ENCODE data around the gene BEAN1. TPM values are rescaled to one million over a fixed set of nuclear protein-coding genes. Genes with fewer than 3 reads are reported as not detected.

BEAN1 gene
- total RNA-seq, 4 donors from 2014 or later = 0.72 to 4.8 (median 2.5) TPM

DNA sequence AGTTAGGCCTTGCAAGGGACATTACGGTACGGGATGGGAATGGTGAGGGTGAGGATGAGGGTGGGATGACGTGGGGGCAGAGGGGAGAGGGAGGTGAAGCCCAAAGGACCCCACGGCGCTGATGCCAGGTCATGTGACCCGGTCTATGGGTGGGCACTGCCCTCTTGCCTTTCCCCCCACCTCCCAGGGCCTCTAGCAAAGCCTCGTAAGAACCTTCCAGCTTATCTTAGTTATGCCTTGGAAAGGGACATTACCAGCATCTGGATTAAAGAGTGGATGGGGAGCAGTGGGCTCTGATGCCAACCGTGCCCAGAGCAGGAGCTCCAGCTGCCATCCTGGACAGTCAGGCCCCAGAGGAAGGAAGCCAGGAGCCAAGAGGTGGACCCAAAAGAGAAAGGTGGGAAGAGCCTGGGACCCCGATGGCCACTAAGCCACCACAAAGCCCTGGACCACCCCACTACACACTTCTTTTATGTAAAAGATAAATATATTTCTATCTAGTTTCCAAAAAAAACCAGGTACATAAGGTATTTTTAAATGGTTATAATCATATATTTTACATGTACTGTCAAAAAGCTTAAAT is 81.9 kb downstream of the BEAN1 start:
- H3K4me1 ChIP-seq = peaks cover 64% of the 10 kb centered on the region

DNA sequence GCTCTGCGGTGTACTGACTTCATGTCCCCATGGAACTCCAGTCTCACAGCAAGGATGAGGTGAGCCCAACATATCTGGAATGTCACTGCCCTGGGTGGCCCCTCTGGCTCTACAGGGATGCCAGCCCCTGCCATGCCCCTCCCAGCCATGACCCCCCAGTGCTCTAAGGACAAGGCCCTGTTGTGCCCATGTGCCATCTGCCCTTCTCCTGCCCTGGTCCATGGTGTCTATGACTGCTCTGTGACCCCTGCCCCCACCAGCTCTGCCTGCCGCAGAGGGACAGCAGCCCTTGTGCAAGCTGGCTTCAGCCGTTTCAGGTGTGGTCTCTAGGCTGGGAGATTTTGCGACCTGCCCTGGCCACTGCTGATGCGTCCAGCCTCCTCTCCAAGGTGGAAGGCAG is 82.5 kb downstream of the BEAN1 start:
- H3K4me1 ChIP-seq = peaks cover 64% of the 10 kb centered on the region
- WGBS = 93% methylated on average over 5 of the region's 5 CpGs
- H3K4me3 ChIP-seq = no peak overlapping the region
- TF ChIP-seq, protein P1, sequence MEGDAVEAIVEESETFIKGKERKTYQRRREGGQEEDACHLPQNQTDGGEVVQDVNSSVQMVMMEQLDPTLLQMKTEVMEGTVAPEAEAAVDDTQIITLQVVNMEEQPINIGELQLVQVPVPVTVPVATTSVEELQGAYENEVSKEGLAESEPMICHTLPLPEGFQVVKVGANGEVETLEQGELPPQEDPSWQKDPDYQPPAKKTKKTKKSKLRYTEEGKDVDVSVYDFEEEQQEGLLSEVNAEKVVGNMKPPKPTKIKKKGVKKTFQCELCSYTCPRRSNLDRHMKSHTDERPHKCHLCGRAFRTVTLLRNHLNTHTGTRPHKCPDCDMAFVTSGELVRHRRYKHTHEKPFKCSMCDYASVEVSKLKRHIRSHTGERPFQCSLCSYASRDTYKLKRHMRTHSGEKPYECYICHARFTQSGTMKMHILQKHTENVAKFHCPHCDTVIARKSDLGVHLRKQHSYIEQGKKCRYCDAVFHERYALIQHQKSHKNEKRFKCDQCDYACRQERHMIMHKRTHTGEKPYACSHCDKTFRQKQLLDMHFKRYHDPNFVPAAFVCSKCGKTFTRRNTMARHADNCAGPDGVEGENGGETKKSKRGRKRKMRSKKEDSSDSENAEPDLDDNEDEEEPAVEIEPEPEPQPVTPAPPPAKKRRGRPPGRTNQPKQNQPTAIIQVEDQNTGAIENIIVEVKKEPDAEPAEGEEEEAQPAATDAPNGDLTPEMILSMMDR (IDR thresholded peaks at IDR 0.05) = no peak
- TF ChIP-seq POLR2A (IDR thresholded peaks at IDR 0.05) (no peak), POLR2AphosphoS5 (IDR thresholded peaks at IDR 0.05) (no peak), EP300 (IDR thresholded peaks at IDR 0.05) (no peak)
- peak; percentile 61 to 74 for DNase-seq (ENCODE audit: low spot score in 2 of 2)
- H3K27me3 ChIP-seq = no peaks in the 10 kb centered on the region
- H3K27ac ChIP-seq = no peak overlapping the region
- peaks cover 7% of the 10 kb centered on the region for H3K36me3 ChIP-seq
- no peaks in the 10 kb centered on the region for H3K9me3 ChIP-seq

More for the DNA sequence above, 81.9 kb downstream of the BEAN1 start:
- H3K9me3 ChIP-seq = no peaks in the 10 kb centered on the region
- 71% methylated on average over 9 of the region's 9 CpGs for WGBS
- H3K4me3 ChIP-seq = no peak overlapping the region
- H3K36me3 ChIP-seq = peaks cover 7% of the 10 kb centered on the region
- H3K27ac ChIP-seq = peak overlapping the region; percentile 45
- TF ChIP-seq, protein P1 (IDR thresholded peaks at IDR 0.05) = no peak
- TF ChIP-seq EP300 (IDR thresholded peaks at IDR 0.05) (no peak), POLR2AphosphoS5 (IDR thresholded peaks at IDR 0.05) (no peak), POLR2A (IDR thresholded peaks at IDR 0.05) (no peak)
- H3K27me3 ChIP-seq = no peaks in the 10 kb centered on the region
- peak; percentile 18 to 61 for DNase-seq (ENCODE audit: low spot score in 2 of 2)

DNA sequence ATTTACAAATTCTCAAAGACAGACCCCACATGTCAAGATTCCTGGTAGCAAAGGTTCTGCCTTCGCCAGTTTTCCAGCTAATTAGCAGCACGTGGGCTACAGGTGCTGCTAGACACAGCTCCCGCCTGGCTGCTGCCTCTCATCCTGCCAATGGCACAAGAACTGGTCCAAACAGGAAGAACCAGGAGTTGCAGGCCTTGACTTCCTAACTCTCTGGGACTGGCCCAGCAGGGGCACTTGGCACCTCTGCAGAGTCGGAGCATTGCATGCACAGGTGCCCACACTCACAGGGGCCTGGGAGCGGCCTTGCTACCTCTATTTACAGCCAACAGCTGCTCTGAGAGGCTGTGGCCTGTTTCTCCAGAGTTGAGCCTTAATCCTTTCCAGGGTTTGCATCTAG is 83.2 kb downstream of the BEAN1 start:
- WGBS = 70% methylated on average over 5 of the region's 5 CpGs
- Histone ChIP-seq H3K27me3 (no peaks in the 10 kb centered on the region), H3K4me3 (no peak overlapping the region), H3K27ac (peak overlapping the region; percentile 66), H3K9me3 (no peaks in the 10 kb centered on the region), H3K36me3 (peaks cover 7% of the 10 kb centered on the region), H3K4me1 (peaks cover 67% of the 10 kb centered on the region)
- no peak for DNase-seq (ENCODE audit: low spot score in 2 of 2)
- TF ChIP-seq POLR2A (IDR thresholded peaks at IDR 0.05) (no peak), POLR2AphosphoS5 (IDR thresholded peaks at IDR 0.05) (no peak), EP300 (IDR thresholded peaks at IDR 0.05) (no peak)
- TF ChIP-seq, protein P1 (IDR thresholded peaks at IDR 0.05) = no peak

DNA sequence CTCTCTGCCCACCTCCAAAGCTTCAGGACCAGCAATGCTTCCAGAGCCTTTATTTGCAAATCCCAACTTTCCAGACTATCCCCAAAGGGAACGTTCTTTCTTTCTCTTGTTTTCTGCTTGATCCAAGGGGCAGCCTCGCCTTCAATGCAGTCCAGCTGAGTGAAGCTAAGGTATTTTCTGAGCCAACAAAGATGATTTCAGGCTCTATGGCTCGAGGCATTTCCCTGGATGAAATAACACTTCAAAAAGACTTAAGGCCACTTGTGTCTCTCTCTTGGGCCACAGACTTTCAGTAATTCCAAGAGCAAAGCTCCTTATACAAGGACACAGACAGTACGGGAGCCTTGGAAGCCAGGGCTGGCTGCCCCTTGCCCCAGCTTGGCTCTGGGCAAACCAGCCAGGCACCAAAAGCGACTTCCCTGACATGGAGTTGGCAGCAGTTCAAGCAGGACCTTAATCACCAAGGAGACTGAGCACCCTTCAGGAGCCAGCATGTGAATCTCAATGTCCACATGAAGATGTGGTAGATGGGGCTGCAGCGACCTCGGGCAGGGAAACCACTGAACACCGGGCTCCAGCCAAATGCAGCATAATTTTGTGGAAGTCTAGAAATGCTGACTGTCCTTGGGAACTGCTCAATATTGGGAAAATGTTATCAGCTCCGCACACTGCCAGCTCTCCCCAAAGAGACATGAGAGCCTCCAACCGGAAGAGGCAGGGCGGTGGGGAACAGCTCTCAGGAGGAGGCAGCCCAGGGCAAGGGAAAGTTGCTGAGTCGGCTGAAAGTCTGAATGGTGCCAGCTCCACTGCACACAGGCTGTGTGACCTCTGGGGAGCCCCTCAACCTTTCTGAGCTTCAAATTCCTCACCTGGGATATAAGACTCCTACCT is 83.9 kb downstream of the BEAN1 start:
- WGBS = 45% methylated on average over 12 of the region's 12 CpGs
- Histone ChIP-seq H3K4me1 (peaks cover 73% of the 10 kb centered on the region), H3K27me3 (no peaks in the 10 kb centered on the region), H3K36me3 (peaks cover 7% of the 10 kb centered on the region), H3K27ac (peak overlapping the region; percentile 66), H3K9me3 (no peaks in the 10 kb centered on the region), H3K4me3 (no peak overlapping the region)
- no peak for DNase-seq (ENCODE audit: low spot score in 2 of 2)
- TF ChIP-seq EP300 (IDR thresholded peaks at IDR 0.05) (no peak), POLR2A (IDR thresholded peaks at IDR 0.05) (no peak), POLR2AphosphoS5 (IDR thresholded peaks at IDR 0.05) (no peak)
- TF ChIP-seq, protein P1 (IDR thresholded peaks at IDR 0.05) = no peak

Measured in suprapubic skin (tissue), 4 donors.